OCI-M1 (cell line): ENCODE results near the gene PAXIP1.

Experiments used
- DNase-seq: peaks from one replicate; lab custom pipeline; 2025; lab: John Stamatoyannopoulos, UW

The PAXIP1 gene

DNA sequence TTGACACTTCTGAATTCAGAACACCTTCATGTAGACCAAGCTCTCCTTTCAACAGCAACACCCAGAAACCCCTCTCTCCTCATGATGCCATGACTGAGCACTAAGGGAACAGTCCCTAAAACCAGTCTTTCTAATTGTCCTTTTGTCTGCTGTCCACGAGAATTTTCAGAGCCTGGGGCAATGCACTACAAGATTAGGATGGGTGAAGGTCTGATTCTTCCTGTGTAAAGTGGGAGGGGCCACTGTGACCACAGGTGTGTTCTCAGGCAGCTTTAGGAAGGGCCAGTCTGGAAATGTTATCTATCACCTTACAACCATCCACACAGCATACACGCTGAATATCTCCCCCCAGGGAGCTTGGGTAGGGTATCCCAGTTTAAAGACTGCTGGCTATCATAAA is 7.9 kb downstream of the PAXIP1 start:
- no peak for DNase-seq

- DNase-seq, result no peak
These were observed 11.9 kb downstream of the PAXIP1 start for GRCh38 chr7:154990964-154991540.

DNA sequence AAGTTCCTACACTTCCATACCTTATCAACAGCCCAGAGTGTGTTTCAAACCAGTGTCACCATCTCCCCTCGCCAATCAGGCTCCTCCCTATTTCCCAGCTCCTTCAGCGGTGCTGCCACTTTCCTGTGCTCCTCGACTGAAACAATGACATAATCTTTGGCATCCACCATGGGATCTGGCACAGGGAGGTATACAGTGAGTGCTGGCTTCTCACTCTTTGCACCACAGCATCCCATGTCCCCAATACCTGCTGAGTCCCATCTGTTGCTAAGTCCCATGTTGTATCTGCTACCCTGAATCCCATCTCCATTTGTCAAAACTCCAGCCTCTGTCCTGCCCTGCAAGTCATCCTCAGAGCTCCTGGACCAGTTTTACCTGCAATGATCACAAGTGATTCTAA is 15.4 kb downstream of the PAXIP1 start:
- DNase-seq, result no peak

- no peak for DNase-seq
These were observed 16.6 kb downstream of the PAXIP1 start for GRCh38 chr7:154986200-154986945.

- DNase-seq, result no peak
These were observed 17.7 kb downstream of the PAXIP1 start for GRCh38 chr7:154985230-154985629.

DNA sequence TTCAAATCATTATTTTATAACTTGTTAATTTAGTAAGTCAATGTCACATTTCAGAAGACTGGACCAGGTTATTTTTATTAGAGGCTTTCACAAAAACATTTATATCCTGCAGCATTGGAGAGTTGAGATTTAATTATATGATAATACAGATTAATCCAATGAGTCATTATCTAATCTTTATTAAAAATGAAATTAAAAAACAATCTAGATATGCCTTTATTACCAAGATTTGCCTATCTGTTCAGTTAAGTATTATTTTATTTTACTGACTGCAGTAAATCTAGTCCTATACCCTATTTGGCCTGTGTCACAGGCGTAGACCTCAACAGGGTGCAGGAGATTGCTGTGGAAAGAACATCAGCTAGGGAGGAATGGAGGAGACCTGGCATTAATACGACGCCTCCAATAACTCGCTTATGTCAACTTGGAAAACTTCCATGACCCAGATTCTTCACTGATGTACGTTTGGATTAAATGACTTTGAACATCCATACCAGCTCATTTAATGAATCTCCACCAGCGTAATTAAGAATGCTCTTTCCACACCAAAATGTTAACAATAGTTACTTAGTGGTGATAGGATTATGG is 18.2 kb downstream of the PAXIP1 start:
- DNase-seq, result no peak

DNA sequence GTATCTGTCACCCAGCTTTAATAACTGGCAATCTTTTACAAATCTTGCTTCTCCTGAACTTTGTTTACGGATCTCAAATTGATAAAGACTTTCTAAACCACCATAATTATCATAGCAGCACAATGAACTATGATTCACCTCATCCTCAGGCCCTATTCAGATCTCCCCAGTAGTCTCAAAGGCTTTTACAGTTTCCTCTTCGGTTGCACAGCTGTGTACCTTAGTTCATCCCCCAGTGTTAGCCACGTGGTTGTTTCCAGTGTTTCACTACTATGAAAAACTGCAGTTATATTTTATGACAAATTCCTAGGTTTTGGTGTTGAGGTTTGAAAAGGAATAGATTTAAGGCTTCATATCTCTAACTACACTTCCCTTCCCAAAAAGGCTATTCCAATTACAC is 24.9 kb downstream of the PAXIP1 start:
- no peak for DNase-seq

DNA sequence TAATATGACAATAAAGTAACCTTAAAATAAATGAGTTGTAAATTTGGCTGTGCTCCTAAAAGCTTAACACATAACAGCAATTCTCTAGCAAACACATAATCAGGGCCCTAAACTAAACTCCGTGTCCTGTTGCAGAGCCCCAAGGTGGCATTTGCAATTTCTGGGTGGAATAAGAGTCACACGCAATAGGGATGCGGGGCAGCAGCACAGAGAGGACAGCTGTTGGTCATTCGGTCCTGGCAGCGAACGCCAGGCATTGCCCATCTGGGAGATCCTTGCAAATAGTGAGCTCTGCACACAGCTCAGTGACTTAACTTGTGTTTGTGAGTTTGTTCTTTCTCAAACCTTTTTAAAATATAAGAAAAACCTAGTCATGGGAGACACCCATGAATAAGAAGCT is 25.7 kb downstream of the PAXIP1 start:
- no peak for DNase-seq

DNA sequence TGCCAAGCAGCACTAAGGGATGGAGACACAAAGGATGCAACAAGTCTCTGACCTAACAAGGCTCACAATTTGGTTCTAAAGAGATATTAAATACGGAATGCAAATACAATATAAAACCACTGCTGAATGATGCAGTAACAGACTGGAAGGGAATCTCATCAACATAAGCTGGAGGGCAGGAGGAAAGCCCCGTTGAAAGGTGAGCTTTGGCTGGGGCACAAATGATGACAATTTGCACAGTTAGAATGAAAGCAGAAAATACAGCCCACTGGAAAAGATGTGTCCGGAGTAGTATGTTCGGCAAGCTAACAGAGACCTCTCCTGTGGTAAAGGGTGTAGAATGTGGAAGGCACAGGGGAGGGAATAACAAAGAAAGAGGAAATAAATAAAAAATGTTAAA is 26.1 kb downstream of the PAXIP1 start:
- no peak for DNase-seq

- DNase-seq, result no peak
These were observed 26.9 kb downstream of the PAXIP1 start for GRCh38 chr7:154975984-154976383.

DNA sequence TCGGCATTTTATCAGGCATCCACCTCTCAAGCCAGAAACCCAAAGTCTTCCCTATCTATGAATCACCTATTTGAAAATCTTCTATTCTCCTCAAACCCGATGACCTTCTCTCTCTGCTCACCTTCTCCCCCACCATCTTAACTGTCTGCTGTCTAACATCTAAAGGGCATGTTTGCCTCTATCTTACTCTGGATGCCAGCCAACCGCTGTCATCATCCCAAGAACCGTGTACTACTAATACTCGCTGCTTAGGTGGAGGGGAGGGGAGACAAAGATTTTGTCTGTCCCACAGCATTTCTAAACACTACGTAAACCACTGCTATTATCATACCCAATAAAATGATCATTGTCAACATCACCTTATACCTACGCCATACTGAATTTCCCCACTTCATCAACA is 29.5 kb downstream of the PAXIP1 start:
- no peak for DNase-seq

GRCh38 chr7:154968336-154969001 is 34.5 kb downstream of the PAXIP1 start:
- no peak for DNase-seq

DNA sequence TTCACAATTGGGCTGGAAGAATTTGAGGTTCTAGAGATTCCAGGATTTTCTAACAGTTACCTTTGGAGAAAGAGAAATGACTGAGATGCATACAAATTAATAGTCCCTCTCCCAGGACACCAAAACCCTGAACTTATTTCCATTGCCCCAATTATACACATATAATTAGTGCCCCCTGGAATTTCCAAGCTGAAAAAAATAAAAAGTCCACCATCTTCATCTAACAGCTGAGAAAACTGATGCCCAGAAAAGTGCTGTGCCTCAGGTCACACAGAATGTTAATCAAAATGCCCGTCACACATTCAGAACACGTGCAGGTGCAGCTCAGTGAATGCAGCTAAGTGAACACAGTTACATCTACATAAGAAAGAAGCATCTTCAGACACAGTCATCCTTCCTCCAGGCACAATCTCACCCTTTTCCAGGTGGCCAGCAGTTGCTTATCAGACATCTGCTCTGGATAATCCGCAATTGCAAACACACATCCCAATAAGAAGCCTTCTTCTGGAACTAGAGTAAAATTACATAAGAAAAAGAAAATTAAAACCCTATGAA is 35.4 kb downstream of the PAXIP1 start:
- DNase-seq, result no peak

DNA sequence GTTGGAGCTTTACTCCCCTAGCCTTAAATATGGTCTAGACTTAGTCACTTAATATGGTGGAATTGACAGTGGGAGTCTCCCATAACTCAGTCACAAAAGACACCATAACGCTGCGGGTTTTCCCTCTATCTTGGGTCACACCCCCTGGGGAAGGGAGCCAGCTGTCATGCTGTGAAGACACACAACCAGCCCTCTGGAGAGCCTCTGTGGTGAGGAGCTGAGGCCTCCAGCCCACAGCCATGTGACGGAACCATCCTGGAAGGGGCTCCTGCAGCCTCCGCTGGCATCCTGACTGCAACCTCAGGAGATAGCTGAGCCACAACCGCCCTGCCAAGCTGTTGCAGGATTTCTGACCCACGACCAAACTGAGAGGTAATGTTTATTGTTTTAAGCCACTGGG is 37.9 kb downstream of the PAXIP1 start:
- DNase-seq, result no peak

GRCh38 chr7:154960063-154960790 is 42.7 kb downstream of the PAXIP1 start:
- no peak for DNase-seq

DNA sequence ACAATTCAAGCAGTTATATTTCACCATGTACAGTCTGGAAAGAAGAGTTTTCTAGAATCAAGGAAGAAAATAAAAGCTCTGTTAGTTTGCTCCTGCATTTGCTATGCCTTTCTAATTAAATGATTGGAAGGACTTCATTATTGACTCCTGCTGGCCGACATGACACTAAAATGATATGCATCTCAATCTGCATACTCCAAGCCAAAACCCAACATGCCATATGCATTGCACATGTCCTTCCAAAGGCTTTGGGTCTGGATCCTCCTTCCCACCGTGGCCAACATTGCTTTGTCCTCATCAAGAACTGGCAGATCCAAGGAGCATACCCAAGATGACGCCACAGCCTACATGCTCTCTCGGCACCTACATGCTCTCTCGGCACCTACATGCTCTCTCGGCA is 46.5 kb downstream of the PAXIP1 start:
- DNase-seq, result no peak

DNA sequence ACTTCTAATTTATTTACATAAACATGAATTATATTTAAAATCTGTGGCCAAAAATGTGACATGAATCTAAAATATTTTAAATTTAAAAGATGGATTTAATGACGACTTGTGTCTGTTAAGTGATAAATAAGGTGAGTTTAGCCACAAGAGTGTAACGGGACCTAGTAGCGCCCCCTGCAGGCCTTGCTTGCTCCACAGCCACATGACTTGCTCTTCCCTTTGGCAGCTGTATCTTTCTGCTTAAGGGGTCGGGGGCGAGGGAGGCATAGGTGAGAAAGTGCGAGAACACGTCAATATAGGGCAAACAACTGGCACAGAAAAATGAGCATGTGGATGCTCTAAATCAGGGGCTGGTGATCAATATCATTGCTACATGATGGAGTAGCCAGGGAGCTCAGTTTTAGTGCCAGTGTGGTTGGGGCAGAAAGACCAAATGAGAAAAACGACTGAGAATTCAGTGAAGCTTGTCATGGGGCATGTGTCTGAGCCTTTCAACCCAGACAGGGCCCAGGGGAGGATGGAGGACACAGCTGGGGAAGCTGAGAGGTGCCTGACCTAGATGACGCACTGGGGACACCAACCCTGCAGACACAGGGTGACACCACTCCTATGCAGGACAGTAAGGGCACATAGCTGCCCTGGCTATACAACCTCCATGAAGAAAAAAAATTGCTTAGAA is 49.8 kb downstream of the PAXIP1 start:
- DNase-seq, result peak; percentile 50

GRCh38 chr7:154950960-154951359 is 52.0 kb downstream of the PAXIP1 start:
- DNase-seq, result no peak

DNA sequence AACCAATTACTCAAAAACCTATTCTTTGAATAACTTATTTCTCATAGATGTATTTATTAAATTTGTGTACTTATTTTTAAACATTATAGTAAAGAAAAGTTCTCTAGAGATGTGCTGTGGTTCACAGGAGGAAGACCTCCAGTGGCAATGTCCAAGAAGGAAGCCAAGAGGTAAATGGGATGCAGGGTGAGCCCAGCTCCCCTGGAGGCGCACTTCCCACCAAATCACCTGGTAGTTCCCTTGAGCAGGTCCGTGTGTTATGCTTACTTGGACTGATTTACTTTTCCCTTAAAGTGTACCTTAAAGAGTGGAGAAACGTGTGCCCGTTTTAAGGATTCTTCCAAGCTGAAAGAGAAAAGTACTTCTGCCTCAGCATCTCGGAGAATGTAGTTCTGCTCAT is 55.3 kb downstream of the PAXIP1 start:
- DNase-seq, result no peak

DNA sequence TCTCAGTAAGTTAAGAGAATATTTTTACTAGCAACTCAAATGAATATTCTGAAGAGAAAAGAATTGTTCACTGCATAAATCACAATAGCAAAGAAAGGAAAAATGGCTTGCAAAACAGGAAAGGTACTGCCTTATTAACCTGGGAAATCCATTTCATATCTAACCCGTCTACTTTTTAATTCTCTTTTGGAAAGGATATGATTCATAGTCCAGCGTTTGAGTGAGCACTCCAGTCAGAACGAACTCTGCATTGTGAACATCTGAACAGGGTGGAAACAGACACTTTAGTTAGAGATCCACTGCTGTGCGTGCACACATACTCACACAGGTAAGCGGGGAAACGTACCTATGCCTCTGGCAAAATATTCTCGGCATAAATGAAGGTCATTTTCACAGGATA is 56.8 kb downstream of the PAXIP1 start:
- no peak for DNase-seq

DNA sequence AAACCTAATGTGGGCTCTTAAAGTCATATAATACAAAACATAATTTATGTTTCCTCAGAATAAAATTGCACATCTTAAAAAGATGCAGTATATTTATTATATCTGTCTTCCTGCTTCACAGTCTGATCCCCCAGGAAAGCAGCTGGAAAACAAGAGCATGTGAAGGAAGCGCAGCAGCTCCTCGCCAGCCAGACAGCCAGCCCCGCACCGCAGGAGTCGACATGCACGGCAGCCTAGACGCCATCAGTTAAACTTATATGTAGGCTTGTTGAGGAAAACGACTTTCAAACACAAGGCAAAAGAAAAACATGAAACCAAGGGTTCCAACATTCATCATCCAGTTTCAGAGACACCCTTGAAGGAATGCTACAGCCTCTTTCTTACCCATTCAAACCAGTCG is 59.0 kb downstream of the PAXIP1 start:
- DNase-seq, result no peak

- DNase-seq, result no peak
These were observed 60.2 kb downstream of the PAXIP1 start for GRCh38 chr7:154942691-154943090.
